Esophagus (tissue), 2 donors: Measurements from ENCODE around the gene EXOC6B. TPM values are rescaled to one million over a fixed set of nuclear protein-coding genes. Genes with fewer than 3 reads are reported as not detected.

ENCODE experiments used
- H3K27ac ChIP-seq, 2 donors: one replicate each; pipeline ENCODE4 v1.5.1; 2013; ENCODE audit warnings: low read depth in 2 of 2, mild to moderate bottlenecking in 2 of 2, inconsistent platforms in 1 of 2, low read length in 1 of 2, moderate library complexity in 1 of 2
- H3K27me3 ChIP-seq, 2 donors: one replicate each; pipeline ENCODE4 v1.6.1; 2013; ENCODE audit warnings: low read length in 2 of 2, control low read depth in 1 of 2, mild to moderate bottlenecking in 1 of 2; ENCODE audit not compliant: insufficient read depth in 2 of 2, control insufficient read depth in 1 of 2
- H3K36me3 ChIP-seq, 2 donors: one replicate each; pipeline ENCODE4 v1.6.1; 2013; ENCODE audit warnings: low read length in 1 of 2; ENCODE audit not compliant: control insufficient read depth in 2 of 2, insufficient read depth in 2 of 2
- H3K4me1 ChIP-seq, 2 donors: one replicate each; pipeline ENCODE4 v1.6.1; 2013; ENCODE audit warnings: low read length in 1 of 2; ENCODE audit not compliant: control insufficient read depth in 2 of 2, insufficient read depth in 2 of 2
- H3K4me3 ChIP-seq, 2 donors: one replicate each; pipeline ENCODE4 v1.5.1; 2013; ENCODE audit warnings: low read length in 2 of 2, mild to moderate bottlenecking in 2 of 2, low read depth in 1 of 2, moderate library complexity in 1 of 2
- H3K9me3 ChIP-seq, 2 donors: one replicate each; pipeline ENCODE4 v1.6.1; 2013; ENCODE audit warnings: mild to moderate bottlenecking in 2 of 2, low read depth in 1 of 2, low read length in 1 of 2, moderate library complexity in 1 of 2; ENCODE audit not compliant: control insufficient read depth in 2 of 2, insufficient read depth in 1 of 2
- WGBS, 2 donors: extraction: QIAGEN DNeasy Blood & Tissue Kit; methylation state at CpG; one replicate each; pipeline ENCODE4 v1.1.7; 2013; 5-methylcytosine and 5-hydroxymethylcytosine counted together
- polyA plus RNA-seq, 2 donors: library from polyadenylated mRNA; stranded (reverse); fragments of 200-250 nt; gene quantifications; one replicate each; pipeline ENCODE4 v1.2.3, GENCODE V29; 2013
- donor health status: healthy with polysubstance abuse.
- donor health status: Bipolar disorder and iron deficiency.

EXOC6B gene
- polyA plus RNA-seq, 2 donors, result 6.0 to 8.4 TPM

GRCh38 chr2:72698300-72698699 lies 127.5 kb downstream of the EXOC6B start:
- no peaks in the 10 kb centered on the region for H3K9me3 ChIP-seq
- H3K4me1 ChIP-seq, result no peaks in the 10 kb centered on the region
- WGBS, 2 donors, result 90 to 92% methylated on average over 3 of the region's 3 CpGs
- no peak overlapping the region for H3K27ac ChIP-seq
- H3K36me3 ChIP-seq, result no peaks in the 10 kb centered on the region
- no peak overlapping the region for H3K4me3 ChIP-seq
- H3K27me3 ChIP-seq, result no peaks in the 10 kb centered on the region

DNA sequence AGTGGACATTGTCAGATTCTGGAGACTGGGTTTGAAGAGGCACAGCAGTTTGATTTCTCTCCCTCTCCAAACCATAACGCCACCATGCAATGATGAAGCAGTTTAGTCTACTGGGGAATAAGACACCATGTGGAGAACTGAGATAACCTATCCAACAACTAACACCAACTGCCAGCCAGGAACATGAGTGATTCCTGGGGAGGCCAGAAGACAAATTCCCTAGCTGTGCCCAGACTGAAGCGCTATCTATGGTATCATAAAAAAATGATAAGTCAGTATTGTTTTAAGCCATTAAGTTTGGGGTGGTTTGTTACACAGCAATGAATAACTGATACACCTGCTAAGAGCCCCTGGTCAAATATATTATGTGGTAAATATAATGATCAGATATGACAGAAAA lies 129.3 kb downstream of the EXOC6B start:
- no peaks in the 10 kb centered on the region for H3K36me3 ChIP-seq
- H3K4me3 ChIP-seq, result no peak overlapping the region
- no peak overlapping the region for H3K27ac ChIP-seq
- 92 to 96% methylated on average over 2 of the region's 2 CpGs for WGBS, 2 donors
- H3K27me3 ChIP-seq, result no peaks in the 10 kb centered on the region
- no peaks in the 10 kb centered on the region for H3K9me3 ChIP-seq
- H3K4me1 ChIP-seq, result no peaks in the 10 kb centered on the region

DNA sequence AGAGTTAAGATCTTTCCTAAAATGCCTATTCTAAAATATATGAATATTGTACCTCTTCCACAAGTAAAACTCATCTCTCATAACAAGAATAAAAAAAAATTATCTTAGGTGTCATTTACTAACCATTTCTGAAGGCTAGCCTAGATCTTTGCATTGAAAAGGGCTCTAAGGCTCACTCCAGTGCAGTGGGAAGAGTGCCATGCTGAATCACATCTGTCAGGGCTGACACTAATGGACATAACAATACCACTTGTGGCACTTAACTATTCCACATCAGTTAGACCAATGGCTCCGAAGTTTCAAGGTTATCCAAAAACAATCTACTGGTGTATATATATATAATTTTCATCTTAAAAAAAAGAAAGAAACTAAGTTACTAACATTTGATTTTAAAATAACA lies 130.2 kb downstream of the EXOC6B start:
- WGBS, 2 donors, result 55 to 56% methylated on average over 1 of the region's 1 CpG
- Histone ChIP-seq H3K4me1 (no peaks in the 10 kb centered on the region), H3K9me3 (no peaks in the 10 kb centered on the region), H3K36me3 (no peaks in the 10 kb centered on the region), H3K4me3 (no peak overlapping the region), H3K27me3 (no peaks in the 10 kb centered on the region), H3K27ac (no peak overlapping the region)

- H3K9me3 ChIP-seq, result no peaks in the 10 kb centered on the region
- H3K27ac ChIP-seq, result no peak overlapping the region
- H3K4me3 ChIP-seq, result no peak overlapping the region
- WGBS, 2 donors, result 30 to 34% methylated on average over 9 of the region's 9 CpGs
- no peaks in the 10 kb centered on the region for H3K36me3 ChIP-seq
- H3K4me1 ChIP-seq, result no peaks in the 10 kb centered on the region
- H3K27me3 ChIP-seq, result no peaks in the 10 kb centered on the region
These were observed 130.9 kb downstream of the EXOC6B start for GRCh38 chr2:72694715-72695496.

DNA sequence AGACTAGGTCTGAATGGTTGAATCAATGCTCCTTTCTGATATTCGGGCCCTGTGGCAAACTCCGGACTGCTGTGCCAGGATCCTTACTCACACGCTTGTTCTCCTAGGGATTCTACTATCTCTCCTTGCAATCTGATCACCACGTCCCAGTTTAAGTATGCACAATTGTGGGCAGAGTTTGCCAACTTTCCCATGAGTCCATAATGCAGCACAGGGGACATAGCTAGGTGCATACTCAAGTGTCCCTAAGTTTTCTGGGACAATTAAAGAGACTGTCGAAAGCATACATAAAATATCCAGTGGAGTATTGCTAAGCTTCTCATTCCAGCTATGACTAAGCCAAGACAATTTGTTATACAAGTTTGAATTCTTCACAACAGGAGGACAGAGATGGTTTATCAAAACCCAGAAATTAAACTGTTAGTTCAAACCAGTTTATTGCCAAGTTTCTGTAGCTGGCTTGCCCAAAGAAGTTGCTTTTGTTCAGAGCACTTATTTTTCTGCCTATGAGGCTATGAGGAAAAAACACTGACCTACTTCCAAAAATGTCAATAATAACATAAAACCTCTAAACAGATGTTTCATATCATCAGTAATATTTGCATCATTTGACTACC lies 136.1 kb downstream of the EXOC6B start:
- 76 to 82% methylated on average over 5 of the region's 5 CpGs for WGBS, 2 donors
- no peak overlapping the region for H3K4me3 ChIP-seq
- no peaks in the 10 kb centered on the region for H3K27me3 ChIP-seq
- peak overlapping the region in 1 of 2 donors; percentile 22 for H3K27ac ChIP-seq
- H3K4me1 ChIP-seq, result no peaks in the 10 kb centered on the region
- no peaks in the 10 kb centered on the region for H3K36me3 ChIP-seq
- H3K9me3 ChIP-seq, result no peaks in the 10 kb centered on the region

- no peak overlapping the region for H3K4me3 ChIP-seq
- no peak overlapping the region for H3K27ac ChIP-seq
- H3K27me3 ChIP-seq, result no peaks in the 10 kb centered on the region
- no peaks in the 10 kb centered on the region for H3K36me3 ChIP-seq
- 56 to 61% methylated on average over 3 of the region's 3 CpGs for WGBS, 2 donors
- H3K4me1 ChIP-seq, result no peaks in the 10 kb centered on the region
- no peaks in the 10 kb centered on the region for H3K9me3 ChIP-seq
These were observed 140.1 kb downstream of the EXOC6B start for GRCh38 chr2:72685638-72686213.

- Histone ChIP-seq H3K27me3 (no peaks in the 10 kb centered on the region), H3K4me1 (no peaks in the 10 kb centered on the region), H3K9me3 (no peaks in the 10 kb centered on the region), H3K36me3 (no peaks in the 10 kb centered on the region), H3K27ac (no peak overlapping the region), H3K4me3 (no peak overlapping the region)
These were observed 143.8 kb downstream of the EXOC6B start for GRCh38 chr2:72682061-72682460.

GRCh38 chr2:72681016-72681995 lies 144.5 kb downstream of the EXOC6B start:
- Histone ChIP-seq H3K27ac (no peak overlapping the region), H3K9me3 (no peaks in the 10 kb centered on the region), H3K4me3 (no peak overlapping the region), H3K4me1 (no peaks in the 10 kb centered on the region), H3K36me3 (no peaks in the 10 kb centered on the region), H3K27me3 (no peaks in the 10 kb centered on the region)
- 64 to 71% methylated on average over 3 of the region's 3 CpGs for WGBS, 2 donors

- Histone ChIP-seq H3K27me3 (no peaks in the 10 kb centered on the region), H3K27ac (no peak overlapping the region), H3K4me1 (no peaks in the 10 kb centered on the region), H3K4me3 (no peak overlapping the region), H3K36me3 (no peaks in the 10 kb centered on the region), H3K9me3 (no peaks in the 10 kb centered on the region)
- WGBS, 2 donors, result 84 to 93% methylated on average over 2 of the region's 2 CpGs
These were observed 147.8 kb downstream of the EXOC6B start for GRCh38 chr2:72678024-72678423.
